Effector memory CD4-positive, alpha-beta T cell (primary cell): Measurements from ENCODE around the gene STAB1.

Experiments used
- DNase-seq, 3 donors: peaks; one replicate each; pipeline ENCODE4 v3.0.0-alpha.2; 2020
- H3K27ac ChIP-seq: 2 replicates; pipeline ENCODE4 v1.7.0; 2013; ENCODE audit warnings: mild to moderate bottlenecking, low read length, moderate library complexity; ENCODE audit not compliant: insufficient read depth, poor library complexity, severe bottlenecking
- H3K27me3 ChIP-seq: replicated peaks from 2 replicates; pipeline ENCODE4 v1.7.0; 2013; ENCODE audit warnings: mild to moderate bottlenecking, low read length; ENCODE audit not compliant: insufficient read depth, control insufficient read depth, poor library complexity, severe bottlenecking
- H3K36me3 ChIP-seq: 2 replicates; pipeline ENCODE4 v1.7.0; 2013; ENCODE audit warnings: mild to moderate bottlenecking, low read length, moderate library complexity; ENCODE audit not compliant: control insufficient read depth, insufficient read depth
- H3K4me1 ChIP-seq: 2 replicates; pipeline ENCODE4 v1.7.0; 2013; ENCODE audit warnings: low read length, mild to moderate bottlenecking; ENCODE audit not compliant: control insufficient read depth, insufficient read depth, poor library complexity, severe bottlenecking
- H3K4me3 ChIP-seq: 2 replicates; pipeline ENCODE4 v1.7.0; 2013; ENCODE audit warnings: low read length, low read depth, mild to moderate bottlenecking; ENCODE audit not compliant: insufficient read depth, poor library complexity, severe bottlenecking
- H3K9me3 ChIP-seq: 2 replicates; pipeline ENCODE4 v1.7.0; 2013; ENCODE audit warnings: mild to moderate bottlenecking, low read length, moderate library complexity; ENCODE audit not compliant: control insufficient read depth

Gene STAB1

GRCh38 chr3:52487788-52488691, 7.1 kb upstream of the STAB1 start:
- no peak for DNase-seq
- Histone ChIP-seq H3K4me3 (no peak overlapping the region), H3K27me3 (no peaks in the 10 kb centered on the region), H3K4me1 (no peaks in the 10 kb centered on the region), H3K9me3 (no peaks in the 10 kb centered on the region), H3K27ac (no peak overlapping the region), H3K36me3 (peaks cover 79% of the 10 kb centered on the region)

GRCh38 chr3:52488746-52489145, 6.4 kb upstream of the STAB1 start:
- H3K4me1 ChIP-seq = no peaks in the 10 kb centered on the region
- H3K4me3 ChIP-seq = no peak overlapping the region
- H3K36me3 ChIP-seq = peaks cover 77% of the 10 kb centered on the region
- H3K9me3 ChIP-seq = no peaks in the 10 kb centered on the region
- no peaks in the 10 kb centered on the region for H3K27me3 ChIP-seq
- DNase-seq = no peak
- no peak overlapping the region for H3K27ac ChIP-seq

GRCh38 chr3:52489453-52489852, 5.7 kb upstream of the STAB1 start:
- Histone ChIP-seq H3K4me3 (no peak overlapping the region), H3K27me3 (no peaks in the 10 kb centered on the region), H3K9me3 (no peaks in the 10 kb centered on the region), H3K36me3 (peaks cover 76% of the 10 kb centered on the region), H3K27ac (no peak overlapping the region), H3K4me1 (no peaks in the 10 kb centered on the region)
- DNase-seq = no peak

GRCh38 chr3:52490035-52490938, 4.9 kb upstream of the STAB1 start:
- no peaks in the 10 kb centered on the region for H3K9me3 ChIP-seq
- H3K4me3 ChIP-seq = no peak overlapping the region
- no peaks in the 10 kb centered on the region for H3K27me3 ChIP-seq
- DNase-seq = no peak
- no peak overlapping the region for H3K27ac ChIP-seq
- H3K4me1 ChIP-seq = no peaks in the 10 kb centered on the region
- peaks cover 69% of the 10 kb centered on the region for H3K36me3 ChIP-seq

- Histone ChIP-seq H3K27ac (no peak overlapping the region), H3K9me3 (no peaks in the 10 kb centered on the region), H3K4me3 (no peak overlapping the region), H3K36me3 (peaks cover 67% of the 10 kb centered on the region), H3K4me1 (no peaks in the 10 kb centered on the region), H3K27me3 (no peaks in the 10 kb centered on the region)
- DNase-seq = no peak
Observed at GRCh38 chr3:52490939-52491526, 4.1 kb upstream of the STAB1 start.

- no peaks in the 10 kb centered on the region for H3K9me3 ChIP-seq
- H3K36me3 ChIP-seq = peaks cover 59% of the 10 kb centered on the region
- no peaks in the 10 kb centered on the region for H3K4me1 ChIP-seq
- no peak overlapping the region for H3K27ac ChIP-seq
- DNase-seq = no peak
- H3K4me3 ChIP-seq = no peak overlapping the region
- H3K27me3 ChIP-seq = no peaks in the 10 kb centered on the region
Observed at GRCh38 chr3:52492059-52492458, 3.1 kb upstream of the STAB1 start.

- Histone ChIP-seq H3K36me3 (peaks cover 47% of the 10 kb centered on the region), H3K4me1 (no peaks in the 10 kb centered on the region), H3K4me3 (no peak overlapping the region), H3K9me3 (no peaks in the 10 kb centered on the region), H3K27ac (no peak overlapping the region), H3K27me3 (no peaks in the 10 kb centered on the region)
- DNase-seq = no peak
Observed at GRCh38 chr3:52493232-52494017, 1.7 kb upstream of the STAB1 start.

GRCh38 chr3:52494445-52494844, 693 bp upstream of the STAB1 start:
- Histone ChIP-seq H3K4me1 (no peaks in the 10 kb centered on the region), H3K36me3 (peaks cover 38% of the 10 kb centered on the region), H3K27me3 (no peaks in the 10 kb centered on the region), H3K27ac (no peak overlapping the region), H3K9me3 (no peaks in the 10 kb centered on the region), H3K4me3 (no peak overlapping the region)
- no peak for DNase-seq

- Histone ChIP-seq H3K4me1 (no peaks in the 10 kb centered on the region), H3K4me3 (no peak overlapping the region), H3K27me3 (no peaks in the 10 kb centered on the region), H3K36me3 (peaks cover 23% of the 10 kb centered on the region), H3K9me3 (no peaks in the 10 kb centered on the region), H3K27ac (no peak overlapping the region)
- DNase-seq = no peak
Observed at GRCh38 chr3:52495777-52496602, 852 bp downstream of the STAB1 start.
